Neural cell (in vitro differentiated cells): ENCODE data around the gene CSH1. TPM values are rescaled to one million over a fixed set of nuclear protein-coding genes. Genes with fewer than 3 reads are reported as not detected.

Source experiments
- H2AFZ ChIP-seq: fragments of 200-600, 300-800 bp; sonication (generic), shearing (Covaris generic); 2 replicates; pipeline ENCODE4 v1.6.0; 2014; ENCODE audit warnings: low read depth, mild to moderate bottlenecking, antibody characterized with exemption, low read length, moderate library complexity
- H3F3A ChIP-seq: fragments of 200-600 bp; shearing (Covaris generic); 2 replicates; pipeline ENCODE4 v1.6.1; 2016; ENCODE audit warnings: mild to moderate bottlenecking, moderate library complexity, mixed read lengths, antibody characterized with exemption, low read length; ENCODE audit not compliant: insufficient read depth, poor library complexity, severe bottlenecking
- H3K27ac ChIP-seq: fragments of 200-600, 300-800 bp; sonication (generic), shearing (Covaris generic); 2 replicates; pipeline ENCODE4 v1.5.1; 2014; ENCODE audit warnings: mild to moderate bottlenecking, low read length, moderate library complexity
- H3K27me3 ChIP-seq: fragments of 300-800, 200-600 bp; sonication (generic), shearing (Covaris generic); 2 replicates; pipeline ENCODE4 v1.6.0; 2014; ENCODE audit warnings: mild to moderate bottlenecking, low read depth, low read length, moderate library complexity; ENCODE audit not compliant: insufficient read depth
- H3K36me3 ChIP-seq: fragments of 300-800, 200-600 bp; sonication (generic), shearing (Covaris generic); 2 replicates; pipeline ENCODE4 v1.5.1; 2014; ENCODE audit warnings: mild to moderate bottlenecking, antibody characterized with exemption, low read length, moderate library complexity; ENCODE audit not compliant: insufficient read depth
- H3K4me2 ChIP-seq: fragments of 300-800, 200-600 bp; sonication (generic), shearing (Covaris generic); 2 replicates; pipeline ENCODE4 v1.6.0; 2014; ENCODE audit warnings: mild to moderate bottlenecking, low read length
- H3K4me3 ChIP-seq: fragments of 300-800, 200-600 bp; sonication (generic), shearing (Covaris generic); 2 replicates; pipeline ENCODE4 v1.5.1; 2014; ENCODE audit warnings: mild to moderate bottlenecking, low read length, moderate library complexity
- H3K79me2 ChIP-seq: fragments of 200-600 bp; shearing (Covaris generic); replicated peaks from 2 replicates; pipeline ENCODE4 v1.6.0; 2014; ENCODE audit warnings: mild to moderate bottlenecking, low read length, moderate library complexity; ENCODE audit not compliant: insufficient read depth
- H3K9ac ChIP-seq: fragments of 300-800, 200-600 bp; sonication (generic), shearing (Covaris generic); 2 replicates; pipeline ENCODE4 v1.6.1; 2016; ENCODE audit warnings: mild to moderate bottlenecking, low read length, mixed read lengths
- H3K9me2 ChIP-seq: fragments of 200-600 bp; shearing (Covaris generic); 2 replicates; pipeline ENCODE4 v1.6.1; 2016; ENCODE audit warnings: mild to moderate bottlenecking, low read length, mixed read lengths; ENCODE audit not compliant: insufficient read depth
- H3K9me3 ChIP-seq: fragments of 200-600, 300-800 bp; sonication (generic), shearing (Covaris generic); 2 replicates; pipeline ENCODE4 v1.6.1; 2016; ENCODE audit warnings: mild to moderate bottlenecking, mixed run types, low read length, moderate library complexity, mixed read lengths
- H4K20me1 ChIP-seq: fragments of 200-600 bp; shearing (Covaris generic); 2 replicates; pipeline ENCODE4 v1.6.1; 2016; ENCODE audit warnings: mild to moderate bottlenecking, mixed run types; ENCODE audit not compliant: insufficient read depth
- EP300 ChIP-seq: fragments of 450-650 bp; conservative IDR thresholded peaks from 2 replicates; pipeline ENCODE4 v1.6.1; 2014; ENCODE audit warnings: antibody characterized with exemption, mild to moderate bottlenecking, moderate library complexity; ENCODE audit not compliant: poor library complexity, severe bottlenecking
- EZH2 ChIP-seq: fragments of 200-600, 300-800 bp; shearing (Covaris generic), sonication (generic); IDR thresholded peaks from 2 replicates; pipeline ENCODE4 v1.6.1; 2014; ENCODE audit warnings: antibody characterized with exemption, low read length, borderline replicate concordance, mild to moderate bottlenecking; ENCODE audit not compliant: insufficient read depth, poor library complexity, severe bottlenecking
- MXI1 ChIP-seq: fragments of 450-650 bp; conservative IDR thresholded peaks from 2 replicates; pipeline ENCODE4 v1.6.1; 2014; ENCODE audit warnings: antibody characterized with exemption, mild to moderate bottlenecking; ENCODE audit not compliant: poor library complexity, severe bottlenecking
- POLR2AphosphoS5 ChIP-seq: IDR thresholded peaks from 2 replicates; pipeline ENCODE4 v1.6.1; 2012
- RAD21 ChIP-seq: fragments of 450-650 bp; conservative IDR thresholded peaks from 2 replicates; pipeline ENCODE4 v1.6.1; 2014; ENCODE audit warnings: antibody characterized with exemption, mild to moderate bottlenecking, moderate library complexity
- SMC3 ChIP-seq: fragments of 450-650 bp; conservative IDR thresholded peaks from 2 replicates; pipeline ENCODE4 v1.6.1; 2014; ENCODE audit warnings: antibody characterized with exemption, mild to moderate bottlenecking, moderate library complexity; ENCODE audit not compliant: poor library complexity
- TAF1 ChIP-seq: IDR thresholded peaks from 2 replicates; pipeline ENCODE4 v1.6.1; 2012; ENCODE audit warnings: low read depth
- polyA plus RNA-seq: library from polyadenylated mRNA; depleted of rRNA; stranded (reverse); fragments of >200 nt; gene quantifications from 2 replicates; pipeline ENCODE4 v1.2.3, GENCODE V29; 2014
- TF ChIP-seq, protein P1 (sequence below): IDR thresholded peaks from 2 replicates; pipeline ENCODE4 v1.6.1; 2012; ENCODE audit warnings: borderline replicate concordance
- TF ChIP-seq, protein P2 (sequence below): fragments of 450-650 bp; IDR thresholded peaks from 2 replicates; pipeline ENCODE4 v1.5.1; 2014; ENCODE audit warnings: antibody characterized with exemption, mild to moderate bottlenecking, moderate library complexity; ENCODE audit not compliant: poor library complexity, severe bottlenecking

The CSH1 gene
- polyA plus RNA-seq, 1 donor from 2014 or later, result not detected

- H3F3A ChIP-seq, result no peaks in the 10 kb centered on the region
- H3K27me3 ChIP-seq, result no peaks in the 10 kb centered on the region
- H2AFZ ChIP-seq, result no peak overlapping the region
- H3K9me2 ChIP-seq, result no peaks in the 10 kb centered on the region
- H3K9ac ChIP-seq, result no peak overlapping the region
- no peak overlapping the region for H3K27ac ChIP-seq
- H3K4me3 ChIP-seq, result no peak overlapping the region
- H3K79me2 ChIP-seq, result no peaks in the 10 kb centered on the region
- no peaks in the 10 kb centered on the region for H4K20me1 ChIP-seq
- peaks cover 3% of the 10 kb centered on the region for H3K9me3 ChIP-seq
- no peaks in the 10 kb centered on the region for H3K36me3 ChIP-seq
- no peak for TF ChIP-seq EP300
- TF ChIP-seq, protein P1, sequence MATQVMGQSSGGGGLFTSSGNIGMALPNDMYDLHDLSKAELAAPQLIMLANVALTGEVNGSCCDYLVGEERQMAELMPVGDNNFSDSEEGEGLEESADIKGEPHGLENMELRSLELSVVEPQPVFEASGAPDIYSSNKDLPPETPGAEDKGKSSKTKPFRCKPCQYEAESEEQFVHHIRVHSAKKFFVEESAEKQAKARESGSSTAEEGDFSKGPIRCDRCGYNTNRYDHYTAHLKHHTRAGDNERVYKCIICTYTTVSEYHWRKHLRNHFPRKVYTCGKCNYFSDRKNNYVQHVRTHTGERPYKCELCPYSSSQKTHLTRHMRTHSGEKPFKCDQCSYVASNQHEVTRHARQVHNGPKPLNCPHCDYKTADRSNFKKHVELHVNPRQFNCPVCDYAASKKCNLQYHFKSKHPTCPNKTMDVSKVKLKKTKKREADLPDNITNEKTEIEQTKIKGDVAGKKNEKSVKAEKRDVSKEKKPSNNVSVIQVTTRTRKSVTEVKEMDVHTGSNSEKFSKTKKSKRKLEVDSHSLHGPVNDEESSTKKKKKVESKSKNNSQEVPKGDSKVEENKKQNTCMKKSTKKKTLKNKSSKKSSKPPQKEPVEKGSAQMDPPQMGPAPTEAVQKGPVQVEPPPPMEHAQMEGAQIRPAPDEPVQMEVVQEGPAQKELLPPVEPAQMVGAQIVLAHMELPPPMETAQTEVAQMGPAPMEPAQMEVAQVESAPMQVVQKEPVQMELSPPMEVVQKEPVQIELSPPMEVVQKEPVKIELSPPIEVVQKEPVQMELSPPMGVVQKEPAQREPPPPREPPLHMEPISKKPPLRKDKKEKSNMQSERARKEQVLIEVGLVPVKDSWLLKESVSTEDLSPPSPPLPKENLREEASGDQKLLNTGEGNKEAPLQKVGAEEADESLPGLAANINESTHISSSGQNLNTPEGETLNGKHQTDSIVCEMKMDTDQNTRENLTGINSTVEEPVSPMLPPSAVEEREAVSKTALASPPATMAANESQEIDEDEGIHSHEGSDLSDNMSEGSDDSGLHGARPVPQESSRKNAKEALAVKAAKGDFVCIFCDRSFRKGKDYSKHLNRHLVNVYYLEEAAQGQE, result no peak
- H3K4me2 ChIP-seq, result no peak overlapping the region
Measured at GRCh38 chr17:63939884-63940283, 43.5 kb upstream of the CSH1 start.

DNA sequence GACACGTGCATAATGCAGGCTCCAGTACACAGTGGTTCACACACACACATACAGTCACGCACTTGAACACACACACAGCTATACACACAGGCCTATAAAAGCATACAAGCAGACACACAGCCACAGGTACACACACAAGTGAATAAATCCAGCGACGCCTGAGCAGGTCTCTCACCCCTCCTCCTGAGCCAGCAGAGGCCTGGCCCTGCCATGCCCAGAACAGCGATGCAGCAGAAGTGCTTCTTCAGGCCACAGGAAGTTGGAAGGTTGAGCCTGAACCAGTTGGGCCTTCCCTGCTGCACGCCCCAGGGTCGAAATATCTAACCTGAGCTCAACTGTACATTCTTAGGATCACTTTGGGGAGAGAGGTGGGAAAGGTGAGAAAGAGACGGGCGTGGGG is 43.0 kb upstream of the CSH1 start:
- H2AFZ ChIP-seq, result no peak overlapping the region
- H4K20me1 ChIP-seq, result no peaks in the 10 kb centered on the region
- TF ChIP-seq EP300 (no peak), TAF1 (no peak), EZH2 (no peak), MXI1 (no peak), SMC3 (no peak), RAD21 (no peak), POLR2AphosphoS5 (no peak)
- TF ChIP-seq, protein P2, sequence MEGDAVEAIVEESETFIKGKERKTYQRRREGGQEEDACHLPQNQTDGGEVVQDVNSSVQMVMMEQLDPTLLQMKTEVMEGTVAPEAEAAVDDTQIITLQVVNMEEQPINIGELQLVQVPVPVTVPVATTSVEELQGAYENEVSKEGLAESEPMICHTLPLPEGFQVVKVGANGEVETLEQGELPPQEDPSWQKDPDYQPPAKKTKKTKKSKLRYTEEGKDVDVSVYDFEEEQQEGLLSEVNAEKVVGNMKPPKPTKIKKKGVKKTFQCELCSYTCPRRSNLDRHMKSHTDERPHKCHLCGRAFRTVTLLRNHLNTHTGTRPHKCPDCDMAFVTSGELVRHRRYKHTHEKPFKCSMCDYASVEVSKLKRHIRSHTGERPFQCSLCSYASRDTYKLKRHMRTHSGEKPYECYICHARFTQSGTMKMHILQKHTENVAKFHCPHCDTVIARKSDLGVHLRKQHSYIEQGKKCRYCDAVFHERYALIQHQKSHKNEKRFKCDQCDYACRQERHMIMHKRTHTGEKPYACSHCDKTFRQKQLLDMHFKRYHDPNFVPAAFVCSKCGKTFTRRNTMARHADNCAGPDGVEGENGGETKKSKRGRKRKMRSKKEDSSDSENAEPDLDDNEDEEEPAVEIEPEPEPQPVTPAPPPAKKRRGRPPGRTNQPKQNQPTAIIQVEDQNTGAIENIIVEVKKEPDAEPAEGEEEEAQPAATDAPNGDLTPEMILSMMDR, result no peak
- TF ChIP-seq, protein P1, result no peak
- no peaks in the 10 kb centered on the region for H3F3A ChIP-seq
- H3K4me3 ChIP-seq, result no peak overlapping the region
- H3K79me2 ChIP-seq, result no peaks in the 10 kb centered on the region
- H3K9me3 ChIP-seq, result peaks cover 3% of the 10 kb centered on the region
- no peak overlapping the region for H3K4me2 ChIP-seq
- no peaks in the 10 kb centered on the region for H3K36me3 ChIP-seq
- no peak overlapping the region for H3K27ac ChIP-seq
- H3K9ac ChIP-seq, result no peak overlapping the region
- no peaks in the 10 kb centered on the region for H3K9me2 ChIP-seq
- H3K27me3 ChIP-seq, result no peaks in the 10 kb centered on the region
